Breast epithelium (tissue), 4 donors: ENCODE results near the gene BAX. TPM values are rescaled to one million over a fixed set of nuclear protein-coding genes. Genes with fewer than 3 reads are reported as not detected.

ENCODE experiments used
- DNase-seq, 2 donors: peaks; one replicate each; pipeline ENCODE4 v3.0.0-alpha.2; 2019; ENCODE audit warnings: low spot score in 2 of 2
- H3K27ac ChIP-seq, 2 donors: fragments of 200-600 bp; sonication (generic) in 1 of 2; one replicate each; pipeline ENCODE4 v1.5.1; 2016 to 2019; ENCODE audit warnings: mild to moderate bottlenecking in 1 of 2
- H3K27me3 ChIP-seq, 2 donors: fragments of 200-600 bp; sonication (generic) in 1 of 2; one replicate each; pipeline versions ENCODE4 v1.5.1 to v1.6.0; 2017 to 2019; ENCODE audit warnings: control low read depth in 1 of 2, mild to moderate bottlenecking in 1 of 2
- H3K36me3 ChIP-seq: fragments of 200-600 bp; one replicate; pipeline ENCODE4 v1.5.1; 2019
- H3K4me1 ChIP-seq, 2 donors: fragments of 200-600 bp; sonication (generic); one replicate each; pipeline ENCODE4 v1.5.1; 2016 to 2019; ENCODE audit warnings: control low read depth in 1 of 2
- H3K4me3 ChIP-seq, 3 donors: fragments of 200-600 bp; sonication (generic); 1 replicate in 2 of 3; 2 replicates in 1 of 3; pipeline ENCODE4 v1.5.1; 2016 to 2019; ENCODE audit warnings: mild to moderate bottlenecking in 3 of 3, moderate library complexity in 2 of 3
- H3K9me3 ChIP-seq, 2 donors: fragments of 200-600 bp; sonication (generic) in 1 of 2; one replicate each; pipeline ENCODE4 v1.5.1; 2016 to 2019; ENCODE audit warnings: control low read depth in 1 of 2
- CTCF ChIP-seq, 3 donors: fragments of 450-650 bp; IDR thresholded peaks; one replicate each; pipeline ENCODE4 v1.5.1; 2016 to 2017; ENCODE audit warnings: antibody characterized with exemption in 3 of 3, mild to moderate bottlenecking in 3 of 3, moderate library complexity in 3 of 3
- POLR2A ChIP-seq: fragments of 450-650 bp; IDR thresholded peaks from one replicate; pipeline ENCODE4 v1.6.1; 2016; ENCODE audit warnings: antibody characterized with exemption, mild to moderate bottlenecking, moderate library complexity
- POLR2AphosphoS5 ChIP-seq, 3 donors: sonication (generic); formaldehyde crosslinking; IDR thresholded peaks; one replicate each; pipeline ENCODE4 v1.6.1; 2017; ENCODE audit warnings: antibody characterized with exemption in 3 of 3
- intact Hi-C: fragments of 100-400 bp; cut with DNase I; formaldehyde crosslinking; loops from one replicate; pipeline ENCODE4 v1.15.1; 2023; ENCODE audit warnings: low total_unique reads
- total RNA-seq, 3 donors: library from RNA; depleted of rRNA; stranded (reverse); fragments of >200 nt; gene quantifications; one replicate each; pipeline ENCODE4 v1.1.0, GENCODE V29; 2016

Gene BAX
- total RNA-seq, 3 donors from 2014 or later, result 34.2 to 56.0 (median 36.0) TPM

DNA sequence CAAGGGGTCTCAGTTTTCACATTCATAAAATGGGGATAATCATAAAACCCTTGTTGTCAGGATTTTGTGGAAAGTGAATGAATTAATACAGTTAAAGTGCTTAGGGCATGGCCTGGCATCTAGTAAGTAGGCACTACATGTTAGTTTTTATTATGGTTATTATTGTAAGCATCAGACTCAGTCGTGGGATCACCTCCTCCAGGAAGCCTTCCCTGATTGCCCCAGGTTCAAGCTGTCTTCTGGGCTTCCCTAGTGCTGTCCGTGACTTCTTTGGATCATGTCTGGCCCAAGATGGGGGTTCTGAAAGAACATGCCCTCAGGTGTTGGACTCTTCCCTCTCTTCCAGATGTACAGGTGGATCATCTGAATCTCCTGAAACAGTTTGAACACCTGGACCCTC lies 43.9 kb upstream of the BAX start:
- no peak for DNase-seq
- TF ChIP-seq POLR2A, result no peak
- TF ChIP-seq POLR2AphosphoS5 (IDR thresholded peaks at IDR 0.05), result no peak
- no peak for TF ChIP-seq CTCF (IDR thresholded peaks at IDR 0.05)
- no peaks in the 10 kb centered on the region for H3K9me3 ChIP-seq
- H3K4me3 ChIP-seq, result no peak overlapping the region
- no peaks in the 10 kb centered on the region for H3K36me3 ChIP-seq
- no peak overlapping the region for H3K27ac ChIP-seq
- no peaks in the 10 kb centered on the region for H3K27me3 ChIP-seq
- no peaks in the 10 kb centered on the region for H3K4me1 ChIP-seq
- intact Hi-C loops, result no loop called here

GRCh38 chr19:48913114-48913889 lies 41.4 kb upstream of the BAX start:
- no peak for TF ChIP-seq CTCF (IDR thresholded peaks at IDR 0.05)
- no peak for DNase-seq
- no peak overlapping the region for H3K4me3 ChIP-seq
- H3K36me3 ChIP-seq, result no peaks in the 10 kb centered on the region
- H3K27me3 ChIP-seq, result no peaks in the 10 kb centered on the region
- H3K9me3 ChIP-seq, result no peaks in the 10 kb centered on the region
- H3K4me1 ChIP-seq, result no peaks in the 10 kb centered on the region
- intact Hi-C loops, result no loop called here
- no peak overlapping the region for H3K27ac ChIP-seq

DNA sequence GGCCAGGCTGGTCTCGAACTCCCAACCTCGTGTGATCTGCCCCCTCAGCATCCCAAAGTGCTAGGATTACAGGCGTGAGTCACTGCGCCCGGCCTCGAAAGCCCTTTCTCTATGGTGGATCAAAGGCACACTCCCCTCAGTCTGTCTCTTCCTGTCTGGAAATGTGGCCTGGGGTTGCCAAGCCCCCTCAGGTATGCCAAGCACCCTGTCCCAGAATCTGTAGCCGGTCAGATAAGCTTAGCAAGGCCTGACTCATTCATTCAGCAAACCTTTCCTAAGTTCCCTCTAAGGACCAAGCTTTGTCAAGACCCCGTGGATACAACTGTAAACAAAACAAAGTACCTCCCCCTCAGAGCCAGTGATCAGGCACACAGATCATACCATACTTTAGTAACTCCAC lies 40.5 kb upstream of the BAX start:
- no peaks in the 10 kb centered on the region for H3K27me3 ChIP-seq
- no peaks in the 10 kb centered on the region for H3K36me3 ChIP-seq
- no peaks in the 10 kb centered on the region for H3K4me1 ChIP-seq
- intact Hi-C loops, result no loop called here
- no peak for DNase-seq
- H3K4me3 ChIP-seq, result no peak overlapping the region
- H3K9me3 ChIP-seq, result no peaks in the 10 kb centered on the region
- TF ChIP-seq POLR2AphosphoS5 (IDR thresholded peaks at IDR 0.05) (no peak), POLR2A (no peak), CTCF (IDR thresholded peaks at IDR 0.05) (no peak)
- H3K27ac ChIP-seq, result no peak overlapping the region

DNA sequence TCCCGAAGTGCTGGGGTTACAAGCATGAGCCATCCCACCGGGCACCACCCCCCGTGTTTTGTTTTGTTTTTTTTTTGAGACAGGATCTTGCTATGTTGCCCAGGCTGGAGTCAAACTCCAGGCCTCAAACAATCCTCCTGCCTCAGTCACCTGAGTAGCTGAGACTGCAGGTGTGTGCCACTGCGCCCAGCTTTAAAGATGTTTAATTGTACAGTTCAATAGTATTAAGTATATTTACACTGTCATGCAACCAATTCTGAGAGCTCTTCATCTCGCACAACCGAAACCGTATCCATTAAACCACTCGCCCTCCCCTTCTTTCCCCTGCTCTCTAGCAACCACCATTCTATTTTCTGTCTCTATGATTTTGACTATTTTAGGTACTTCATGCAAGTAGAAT lies 38.9 kb upstream of the BAX start:
- DNase-seq, result no peak
- Histone ChIP-seq H3K27ac (no peak overlapping the region), H3K9me3 (no peaks in the 10 kb centered on the region), H3K4me1 (no peaks in the 10 kb centered on the region), H3K36me3 (no peaks in the 10 kb centered on the region), H3K27me3 (no peaks in the 10 kb centered on the region), H3K4me3 (no peak overlapping the region)
- no peak for TF ChIP-seq POLR2A
- no peak for TF ChIP-seq POLR2AphosphoS5 (IDR thresholded peaks at IDR 0.05)
- no peak for TF ChIP-seq CTCF (IDR thresholded peaks at IDR 0.05)
- intact Hi-C loops, result no loop called here

GRCh38 chr19:48918071-48918470 lies 36.6 kb upstream of the BAX start:
- Histone ChIP-seq H3K27ac (no peak overlapping the region), H3K36me3 (no peaks in the 10 kb centered on the region), H3K4me1 (no peaks in the 10 kb centered on the region), H3K9me3 (no peaks in the 10 kb centered on the region), H3K4me3 (no peak overlapping the region), H3K27me3 (no peaks in the 10 kb centered on the region)
- DNase-seq, result no peak
- TF ChIP-seq POLR2A, result no peak
- TF ChIP-seq POLR2AphosphoS5 (IDR thresholded peaks at IDR 0.05), result no peak
- TF ChIP-seq CTCF (IDR thresholded peaks at IDR 0.05), result no peak
- intact Hi-C loops, result no loop called here
